NCI-H524 (cell line): ENCODE data around the gene TPST2.

Source experiments
- DNase-seq, 2 experiments: peaks; one replicate each; lab custom pipeline; 2025; lab: John Stamatoyannopoulos, UW

The TPST2 gene

DNA sequence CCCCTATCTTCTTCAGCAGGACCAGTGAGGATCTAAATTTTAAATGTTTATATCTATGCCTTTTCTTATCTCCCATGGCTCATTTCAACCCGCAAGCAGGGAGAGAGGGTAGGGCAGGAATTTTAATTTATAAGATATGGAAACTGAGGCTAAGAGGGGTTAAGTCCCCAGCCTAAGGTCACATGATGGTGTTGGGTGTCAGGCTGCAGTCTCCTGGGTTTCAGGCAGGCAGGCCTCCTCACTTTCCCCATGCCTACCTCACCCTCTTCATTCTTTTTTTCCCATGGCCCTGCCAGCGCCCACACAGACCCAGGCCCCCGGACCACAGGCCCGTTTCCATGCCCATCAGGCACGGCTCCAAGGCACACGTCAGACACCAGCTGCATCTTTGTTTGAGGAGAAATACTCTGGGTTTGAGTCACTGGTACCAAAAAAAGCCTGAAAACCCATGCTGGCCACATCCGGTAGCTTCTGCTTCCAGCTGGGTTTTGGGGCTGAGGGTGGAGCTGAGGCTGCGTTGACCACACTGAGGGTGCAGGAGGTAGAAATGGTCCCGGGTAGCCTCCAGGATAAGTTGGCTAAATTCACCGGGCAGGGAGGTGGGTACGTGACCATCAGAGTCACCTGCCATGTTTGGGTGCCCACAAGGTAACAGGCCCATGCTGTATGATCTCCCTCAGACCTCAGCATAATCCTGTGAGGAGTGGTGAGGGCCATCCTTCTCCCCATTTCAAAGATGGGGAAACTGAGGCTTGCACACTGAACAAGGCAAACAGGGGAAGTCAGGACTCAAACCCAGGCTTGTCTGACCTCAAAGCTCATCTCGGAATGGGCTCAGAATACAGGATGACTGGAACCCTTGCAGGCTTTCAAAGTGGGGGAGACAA is 20.4 kb upstream of the TPST2 start:
- no peak for DNase-seq

GRCh38 chr22:26609287-26609686 is 19.4 kb upstream of the TPST2 start:
- no peak for DNase-seq

- DNase-seq, result no peak
Measured at GRCh38 chr22:26608129-26608528, 18.2 kb upstream of the TPST2 start.

- no peak for DNase-seq
Measured at GRCh38 chr22:26606611-26607010, 16.7 kb upstream of the TPST2 start.

DNA sequence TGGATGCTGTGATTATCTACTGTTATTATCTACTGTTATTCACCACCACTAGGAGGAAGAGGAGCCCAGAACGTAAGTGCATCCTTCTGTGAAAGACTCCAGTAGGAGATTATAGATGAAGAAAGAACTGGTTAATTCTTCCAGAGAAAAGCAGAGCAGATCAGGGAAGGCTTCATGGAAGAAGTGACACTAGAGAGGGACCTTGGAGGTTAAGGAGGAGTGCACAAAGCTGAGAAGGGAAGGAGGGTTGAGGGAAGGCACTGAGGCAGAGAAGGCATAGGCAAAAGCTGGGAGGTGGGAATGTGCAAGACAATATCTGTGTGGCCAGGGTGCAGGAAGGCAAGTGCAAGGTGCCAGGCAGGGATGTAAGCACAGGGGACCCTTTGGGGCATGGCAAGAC is 14.4 kb upstream of the TPST2 start:
- DNase-seq, result no peak

GRCh38 chr22:26602127-26602526 is 12.2 kb upstream of the TPST2 start:
- no peak for DNase-seq

DNA sequence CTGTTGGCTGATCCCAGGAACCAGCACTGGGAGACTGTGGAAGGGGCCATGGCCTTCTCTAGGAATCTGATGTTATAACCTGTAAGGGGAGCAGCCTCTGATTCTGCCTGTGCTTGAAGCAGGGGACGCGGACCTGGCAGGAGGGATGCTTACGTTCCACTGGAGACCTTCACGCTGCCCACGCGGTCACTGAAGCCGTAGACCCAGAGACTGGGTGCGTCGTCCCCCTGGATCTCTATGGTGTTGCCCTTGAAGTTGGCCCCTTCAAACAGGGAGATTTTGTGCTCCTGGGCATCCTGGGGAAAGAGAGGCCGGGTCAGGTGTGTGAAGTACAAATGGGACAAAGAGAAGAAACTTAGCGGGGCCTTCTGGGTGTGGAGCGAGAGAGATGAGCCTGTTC is 11.8 kb upstream of the TPST2 start:
- no peak for DNase-seq

DNA sequence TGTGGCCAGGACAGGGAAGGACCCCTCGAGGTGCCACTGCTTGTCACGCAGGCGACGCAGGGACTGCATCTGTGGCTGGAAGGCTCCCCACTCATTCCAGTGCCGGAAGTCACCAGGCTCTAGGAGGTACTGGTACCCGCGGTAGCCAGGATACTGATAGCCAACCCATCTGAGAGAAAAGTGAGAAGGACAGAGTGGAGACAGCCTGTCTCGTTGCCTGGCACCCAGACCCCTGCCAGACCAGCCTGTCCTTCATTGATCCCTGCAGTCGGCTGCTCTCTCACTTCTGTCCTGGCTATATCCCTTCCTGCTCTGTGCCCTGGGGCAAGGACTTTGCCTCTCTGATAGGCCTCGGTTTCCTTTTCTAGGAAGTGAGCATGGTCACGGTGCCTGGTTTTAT is 9.6 kb upstream of the TPST2 start:
- no peak for DNase-seq

DNA sequence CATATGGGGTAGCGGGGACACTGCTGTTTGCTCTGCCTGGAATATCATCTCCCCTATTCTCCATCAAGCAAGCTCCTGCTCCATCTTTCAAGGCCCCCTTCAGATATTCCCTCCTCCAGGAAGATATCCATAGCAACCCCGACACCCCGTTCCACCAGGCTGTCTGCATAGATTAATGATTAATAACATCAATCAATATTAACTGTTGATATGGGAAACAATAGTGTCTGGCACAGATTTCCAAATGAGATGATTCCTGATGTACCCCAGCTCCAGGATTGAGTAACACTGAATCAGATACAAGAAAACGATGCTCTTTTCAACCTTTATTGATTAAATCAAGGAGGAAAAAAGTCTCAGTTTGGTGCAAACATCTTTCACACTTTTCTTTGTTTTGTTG is 7.5 kb upstream of the TPST2 start:
- no peak for DNase-seq

GRCh38 chr22:26597026-26597425 is 7.1 kb upstream of the TPST2 start:
- DNase-seq, result no peak

DNA sequence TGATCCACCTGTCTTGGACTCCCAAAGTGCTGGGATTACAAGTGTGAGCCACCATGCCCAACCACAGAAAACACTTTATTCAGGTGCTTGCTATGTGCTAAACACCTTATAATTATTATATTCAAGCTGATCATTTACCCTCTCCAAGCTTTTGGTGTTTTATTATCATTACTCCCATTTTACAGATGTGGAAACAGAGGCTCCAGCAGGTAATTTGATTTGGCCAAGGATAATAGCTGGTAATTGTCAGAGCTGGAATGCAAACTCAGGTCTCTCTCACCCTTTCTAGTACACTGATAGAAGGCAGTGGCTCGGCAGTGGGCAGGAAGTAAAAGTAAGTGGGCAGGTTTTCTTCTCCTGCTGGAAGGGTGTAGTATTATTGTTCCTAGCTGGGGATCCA is 3.8 kb upstream of the TPST2 start:
- DNase-seq, result no peak

- no peak for DNase-seq
Measured at GRCh38 chr22:26592421-26592891, 2.5 kb upstream of the TPST2 start.

- peak in 1 of 2 experiments; percentile 19 for DNase-seq
Measured at GRCh38 chr22:26589367-26589844, 526 bp downstream of the TPST2 start.

DNA sequence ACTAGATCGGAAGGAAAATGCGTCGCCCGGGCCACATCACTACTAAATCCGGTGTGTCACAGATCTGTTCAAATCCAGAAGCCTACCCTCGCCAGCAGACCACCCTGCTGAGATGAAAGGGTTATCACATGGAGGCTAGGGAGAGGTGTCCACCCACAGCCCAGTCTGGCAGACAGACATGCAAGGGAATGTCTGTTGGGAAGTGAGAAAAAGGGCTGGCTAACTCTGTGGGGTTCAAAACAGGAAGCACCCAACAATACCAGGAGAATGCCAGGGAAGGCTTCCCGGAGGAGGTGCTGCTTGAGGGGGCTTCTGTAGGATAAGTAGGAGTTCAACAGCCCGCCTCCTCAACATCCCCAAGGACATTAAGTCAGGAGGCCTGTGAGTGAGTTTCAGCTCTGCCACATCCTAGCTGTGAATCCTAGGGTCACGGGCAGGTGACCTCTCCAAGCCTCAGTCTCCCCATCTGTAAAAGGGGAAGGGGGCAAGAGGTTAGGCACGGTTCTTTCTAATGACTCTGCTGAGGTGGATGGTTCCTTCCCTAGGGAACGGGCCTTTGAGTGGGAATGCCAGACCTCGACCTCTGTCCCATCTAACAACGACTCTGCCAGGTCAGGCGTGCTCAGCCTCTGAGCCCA is 1.1 kb downstream of the TPST2 start:
- DNase-seq, result no peak

DNA sequence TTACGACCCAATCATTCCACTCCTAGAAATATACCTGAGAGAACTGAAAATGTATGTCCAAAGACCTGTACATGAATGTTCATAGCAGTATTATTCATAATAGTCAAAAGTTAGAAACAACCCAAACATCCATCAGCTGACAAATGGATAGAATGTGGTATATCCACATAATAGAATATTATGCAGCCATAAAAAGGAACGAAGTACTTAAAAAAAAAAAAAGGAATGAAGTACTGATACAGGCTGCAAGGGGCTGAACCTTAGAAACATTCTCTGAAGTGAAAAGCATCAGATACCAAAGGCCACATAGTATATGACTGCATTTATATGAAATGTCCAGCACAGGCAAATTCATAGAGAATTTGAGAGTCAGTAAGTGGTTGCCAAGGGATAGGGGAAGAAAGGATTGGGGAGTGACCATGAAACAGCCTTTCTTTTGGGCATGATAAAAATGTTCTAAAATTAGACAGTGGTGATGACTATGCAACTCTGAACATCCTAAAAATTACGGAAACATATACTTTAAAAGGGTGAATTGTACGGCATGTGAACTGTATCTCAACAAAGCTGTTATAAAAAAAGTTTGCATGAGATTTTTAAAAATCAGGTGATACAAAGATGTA is 1.8 kb downstream of the TPST2 start:
- no peak for DNase-seq

DNA sequence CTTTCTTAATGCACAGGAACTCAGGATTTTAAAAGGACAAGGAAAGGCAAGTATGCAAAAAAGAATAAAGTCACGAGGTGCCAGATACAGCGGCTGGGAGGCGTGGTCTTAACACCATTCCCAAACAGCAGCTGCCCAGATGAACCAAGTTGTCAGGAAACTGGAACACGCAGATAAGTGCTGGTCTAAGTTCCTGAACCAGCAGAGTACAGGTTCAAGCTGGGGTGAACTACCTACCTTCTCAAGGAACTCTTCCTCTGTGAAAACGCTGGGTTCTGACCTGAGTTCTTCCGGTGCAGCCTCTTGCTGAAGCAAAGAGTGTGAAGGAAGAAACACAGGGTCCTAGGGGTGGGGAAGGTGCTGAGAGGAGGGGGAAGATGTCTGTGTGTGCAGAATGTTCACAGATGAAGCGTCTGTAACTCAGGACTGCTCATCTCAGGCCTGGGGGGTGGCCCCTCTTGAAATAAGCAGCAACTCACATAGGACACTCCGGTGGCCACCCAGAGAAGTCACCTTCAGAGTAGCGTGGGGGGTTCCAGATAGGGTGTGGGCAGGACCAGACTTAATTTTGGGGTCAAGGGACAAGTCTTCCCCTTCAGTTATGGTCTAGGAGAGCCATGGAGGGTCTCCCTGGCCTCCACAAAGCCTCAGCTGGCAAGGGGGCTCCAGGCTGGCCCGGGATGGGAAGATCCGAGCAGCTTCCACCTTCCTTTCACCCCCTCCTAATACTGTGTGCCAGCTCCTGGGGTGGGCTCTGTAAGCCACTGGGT is 3.2 kb downstream of the TPST2 start:
- no peak for DNase-seq

DNA sequence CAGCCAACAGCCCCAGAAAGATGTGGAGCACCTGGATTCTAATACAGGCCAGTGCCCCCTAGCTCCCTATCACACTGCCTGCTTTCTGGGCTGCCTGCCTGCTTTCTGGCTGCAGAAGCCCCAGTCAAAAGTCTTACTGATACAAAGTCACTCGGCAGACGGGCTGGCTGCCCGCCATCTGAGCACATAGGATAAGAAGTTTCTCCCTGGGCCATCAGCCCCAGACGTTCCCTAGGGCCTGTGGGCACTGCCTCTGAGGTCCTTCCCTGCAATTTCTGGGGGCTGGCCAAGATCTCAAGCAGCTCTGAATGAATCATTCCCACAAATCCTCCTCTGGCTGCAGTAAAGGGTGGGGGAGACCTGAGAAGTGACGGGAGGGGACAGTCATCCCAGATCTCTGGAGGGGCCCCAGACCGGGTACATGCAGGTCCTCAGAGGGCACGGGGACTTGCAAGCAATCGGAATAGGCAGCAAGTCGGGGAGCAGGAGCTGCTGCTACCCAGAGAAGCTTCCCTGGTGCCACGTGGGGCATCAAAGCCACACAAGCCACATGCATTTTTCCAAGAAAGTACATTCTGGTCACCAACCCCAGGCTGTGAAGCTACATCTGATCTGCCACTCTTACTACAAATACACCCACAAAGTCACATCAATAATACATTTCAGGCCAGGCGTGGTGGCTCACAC is 4.7 kb downstream of the TPST2 start:
- peak; percentile 19 to 51 for DNase-seq

DNA sequence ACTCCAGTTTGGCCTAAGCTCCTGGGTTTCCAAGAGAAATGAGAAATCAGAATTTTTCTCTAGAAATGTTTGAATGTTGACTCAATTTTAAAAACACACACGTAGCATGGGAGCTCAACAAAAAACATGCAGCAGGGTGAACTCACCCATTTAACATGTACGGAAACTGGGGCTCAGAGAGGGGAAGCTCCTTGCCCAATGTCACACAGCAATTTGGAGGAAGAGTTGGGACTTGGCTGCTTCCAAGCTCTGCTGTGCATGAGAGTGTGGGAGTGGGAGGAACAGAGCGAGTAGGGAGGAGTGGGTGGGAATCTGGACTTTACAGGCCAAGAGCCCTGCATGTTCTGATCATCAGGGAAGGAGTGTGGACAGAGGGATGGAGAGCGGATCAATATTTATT is 5.9 kb downstream of the TPST2 start:
- no peak for DNase-seq

DNA sequence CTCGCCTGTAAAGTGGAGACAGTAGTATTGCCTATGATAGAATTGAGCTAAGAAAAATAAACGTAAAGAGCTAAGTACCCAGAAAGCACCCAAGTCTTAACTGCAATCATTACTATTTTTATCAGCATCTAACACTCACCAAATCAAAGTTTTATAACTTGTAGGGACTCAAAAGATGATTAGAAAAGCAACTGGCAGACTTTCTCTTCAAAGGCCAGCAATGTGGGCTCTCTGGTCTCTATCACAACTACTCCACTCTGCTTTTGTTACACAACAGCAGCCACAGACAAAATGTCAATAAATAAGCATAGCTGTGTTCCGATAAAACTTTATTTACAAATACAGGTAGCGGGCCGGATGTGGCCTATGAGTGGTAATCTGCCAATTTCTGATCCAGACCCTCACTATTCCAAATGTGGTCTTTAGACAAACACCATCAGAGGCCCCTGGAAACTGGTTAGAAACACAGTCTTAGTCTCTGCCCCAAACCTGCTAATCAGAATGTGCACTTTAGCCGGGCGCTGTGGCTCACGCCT is 8.2 kb downstream of the TPST2 start:
- no peak for DNase-seq

DNA sequence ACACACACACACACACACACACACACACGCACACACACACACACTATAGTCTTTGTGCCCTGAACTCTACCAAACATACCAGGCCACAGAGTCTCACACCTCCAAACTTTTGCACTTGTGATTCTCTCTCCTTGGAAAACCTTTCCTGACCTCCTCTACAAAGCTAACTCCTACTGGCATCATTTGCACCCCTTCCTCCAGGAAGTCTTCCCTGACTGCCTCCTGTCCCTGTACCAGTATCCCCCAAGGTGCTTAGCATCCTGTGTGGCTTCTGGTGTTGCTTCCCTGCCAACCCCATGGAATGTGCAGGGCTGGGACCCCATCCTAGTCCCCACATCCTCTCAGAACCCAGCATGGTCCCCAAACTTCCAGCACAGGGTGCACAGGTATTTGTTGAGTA is 8.9 kb downstream of the TPST2 start:
- no peak for DNase-seq

- no peak for DNase-seq
Measured at GRCh38 chr22:26580240-26580962, 9.5 kb downstream of the TPST2 start.
